Nephron progenitor cell (in vitro differentiated cells): Measurements from ENCODE around the gene CCDC171.

Experiments used
- DNase-seq: peaks from one replicate; pipeline ENCODE4 v3.0.0; 2021
- H3K27ac Mint-ChIP-seq: 2 replicates; pipeline ENCODE4 v1.8.0; 2021; ENCODE audit warnings: mild to moderate bottlenecking, moderate library complexity, mixed read lengths
- H3K27me3 Mint-ChIP-seq: 2 replicates; pipeline ENCODE4 v1.8.0; 2021; ENCODE audit warnings: mild to moderate bottlenecking, low read depth, mixed read lengths; ENCODE audit not compliant: poor library complexity
- H3K36me3 Mint-ChIP-seq: 2 replicates; pipeline ENCODE4 v1.8.0; 2021; ENCODE audit warnings: low read depth, mixed read lengths
- H3K4me1 Mint-ChIP-seq: 2 replicates; pipeline ENCODE4 v1.8.0; 2021; ENCODE audit warnings: mixed read lengths
- H3K4me3 Mint-ChIP-seq: 2 replicates; pipeline ENCODE4 v1.8.0; 2021; ENCODE audit warnings: mild to moderate bottlenecking, moderate library complexity, mixed read lengths
- H3K9me3 Mint-ChIP-seq: 2 replicates; pipeline ENCODE4 v1.8.0; 2021; ENCODE audit warnings: mild to moderate bottlenecking, moderate library complexity, mixed read lengths
- CTCF ChIP-seq: fragments of 200-600 bp; sonication (generic); IDR thresholded peaks from 2 replicates; pipeline ENCODE4 v1.5.0; 2021; ENCODE audit warnings: antibody characterized with exemption

CCDC171 gene

GRCh38 chr9:15724016-15724415, 171.2 kb downstream of the CCDC171 start:
- no peaks in the 10 kb centered on the region for H3K27me3 Mint-ChIP-seq
- no peak overlapping the region for H3K27ac Mint-ChIP-seq
- TF ChIP-seq CTCF: no peak
- no peak overlapping the region for H3K4me3 Mint-ChIP-seq
- H3K4me1 Mint-ChIP-seq: peaks cover 7% of the 10 kb centered on the region
- H3K36me3 Mint-ChIP-seq: peaks cover 1% of the 10 kb centered on the region
- no peaks in the 10 kb centered on the region for H3K9me3 Mint-ChIP-seq
- DNase-seq: no peak

- H3K36me3 Mint-ChIP-seq: no peaks in the 10 kb centered on the region
- H3K4me1 Mint-ChIP-seq: peaks cover 7% of the 10 kb centered on the region
- no peak overlapping the region for H3K27ac Mint-ChIP-seq
- TF ChIP-seq CTCF: no peak
- no peak for DNase-seq
- H3K4me3 Mint-ChIP-seq: no peak overlapping the region
- H3K9me3 Mint-ChIP-seq: no peaks in the 10 kb centered on the region
- H3K27me3 Mint-ChIP-seq: no peaks in the 10 kb centered on the region
Measured at GRCh38 chr9:15724612-15725011, 171.8 kb downstream of the CCDC171 start.

GRCh38 chr9:15725953-15726352, 173.1 kb downstream of the CCDC171 start:
- no peak for TF ChIP-seq CTCF
- H3K36me3 Mint-ChIP-seq: no peaks in the 10 kb centered on the region
- peaks cover 7% of the 10 kb centered on the region for H3K4me1 Mint-ChIP-seq
- no peak overlapping the region for H3K27ac Mint-ChIP-seq
- H3K27me3 Mint-ChIP-seq: no peaks in the 10 kb centered on the region
- H3K4me3 Mint-ChIP-seq: no peak overlapping the region
- no peak for DNase-seq
- H3K9me3 Mint-ChIP-seq: no peaks in the 10 kb centered on the region

GRCh38 chr9:15729507-15729906, 176.7 kb downstream of the CCDC171 start:
- Mint-ChIP-seq H3K9me3 (no peaks in the 10 kb centered on the region), H3K27me3 (no peaks in the 10 kb centered on the region), H3K4me3 (no peak overlapping the region), H3K36me3 (no peaks in the 10 kb centered on the region), H3K27ac (no peak overlapping the region), H3K4me1 (no peaks in the 10 kb centered on the region)
- no peak for DNase-seq
- TF ChIP-seq CTCF: no peak

- Mint-ChIP-seq H3K27me3 (no peaks in the 10 kb centered on the region), H3K27ac (no peak overlapping the region), H3K9me3 (no peaks in the 10 kb centered on the region), H3K4me1 (peaks cover 20% of the 10 kb centered on the region), H3K4me3 (no peak overlapping the region), H3K36me3 (no peaks in the 10 kb centered on the region)
- no peak for DNase-seq
- TF ChIP-seq CTCF: no peak
Measured at GRCh38 chr9:15735083-15735857, 182.4 kb downstream of the CCDC171 start.

GRCh38 chr9:15736569-15736968, 183.7 kb downstream of the CCDC171 start:
- Mint-ChIP-seq H3K4me3 (no peak overlapping the region), H3K4me1 (peaks cover 20% of the 10 kb centered on the region), H3K27me3 (no peaks in the 10 kb centered on the region), H3K36me3 (no peaks in the 10 kb centered on the region), H3K27ac (no peak overlapping the region), H3K9me3 (no peaks in the 10 kb centered on the region)
- DNase-seq: no peak
- no peak for TF ChIP-seq CTCF
